Thoracic aorta (tissue), 2 donors: ENCODE data around the gene KLHL29. TPM values are rescaled to one million over a fixed set of nuclear protein-coding genes. Genes with fewer than 3 reads are reported as not detected.
A peak's percentile ranks its signal among the peaks of the same experiment; 100 is the strongest.

Experiments
- ATAC-seq: fragments of 150-250 bp; one replicate; pipeline ENCODE4 v1.8.0; 2017; ENCODE audit warnings: low read depth; ENCODE audit not compliant: insufficient number of reproducible peaks, low FRiP score
- DNase-seq: peaks from one replicate; pipeline ENCODE4 v3.0.0-alpha.2; 2020; ENCODE audit warnings: low spot score
- H3K27ac ChIP-seq, 2 donors: fragments of 200-600 bp; sonication (generic); 1 replicate in 1 of 2; 2 replicates in 1 of 2; pipeline ENCODE4 v1.5.1; 2016; ENCODE audit warnings: mild to moderate bottlenecking in 2 of 2, moderate library complexity in 2 of 2
- H3K27me3 ChIP-seq: fragments of 200-600 bp; sonication (generic); replicated peaks from 2 replicates; pipeline ENCODE4 v1.6.0; 2016; ENCODE audit warnings: mild to moderate bottlenecking; ENCODE audit not compliant: insufficient read depth
- H3K36me3 ChIP-seq: fragments of 200-600 bp; sonication (generic); one replicate; pipeline ENCODE4 v1.5.1; 2016
- H3K4me1 ChIP-seq, 2 donors: fragments of 200-600 bp; sonication (generic); 1 replicate in 1 of 2; 2 replicates in 1 of 2; pipeline versions ENCODE4 v1.5.1 to v1.6.0; 2016; ENCODE audit warnings: low read depth in 2 of 2, mild to moderate bottlenecking in 1 of 2; ENCODE audit not compliant: control insufficient read depth in 1 of 2
- H3K4me3 ChIP-seq: fragments of 200-600 bp; sonication (generic); 2 replicates; pipeline ENCODE4 v1.5.1; 2016; ENCODE audit warnings: mild to moderate bottlenecking
- H3K9me3 ChIP-seq: fragments of 200-600 bp; sonication (generic); 2 replicates; pipeline ENCODE4 v1.5.1; 2016
- total RNA-seq, 2 donors: library from RNA; depleted of rRNA; stranded (reverse); fragments of >200 nt; gene quantifications; one replicate each; pipeline versions ENCODE4 v1.1.0 to v1.2.3, GENCODE V29; 2016
- TF ChIP-seq, protein P1 (sequence below): fragments of 200-600 bp; sonication (generic); IDR thresholded peaks from one replicate; pipeline ENCODE4 v1.5.1; 2019; ENCODE audit warnings: antibody characterized with exemption

KLHL29 gene
- total RNA-seq, 2 donors from 2014 or later, result 18.5 to 24.4 TPM

DNA sequence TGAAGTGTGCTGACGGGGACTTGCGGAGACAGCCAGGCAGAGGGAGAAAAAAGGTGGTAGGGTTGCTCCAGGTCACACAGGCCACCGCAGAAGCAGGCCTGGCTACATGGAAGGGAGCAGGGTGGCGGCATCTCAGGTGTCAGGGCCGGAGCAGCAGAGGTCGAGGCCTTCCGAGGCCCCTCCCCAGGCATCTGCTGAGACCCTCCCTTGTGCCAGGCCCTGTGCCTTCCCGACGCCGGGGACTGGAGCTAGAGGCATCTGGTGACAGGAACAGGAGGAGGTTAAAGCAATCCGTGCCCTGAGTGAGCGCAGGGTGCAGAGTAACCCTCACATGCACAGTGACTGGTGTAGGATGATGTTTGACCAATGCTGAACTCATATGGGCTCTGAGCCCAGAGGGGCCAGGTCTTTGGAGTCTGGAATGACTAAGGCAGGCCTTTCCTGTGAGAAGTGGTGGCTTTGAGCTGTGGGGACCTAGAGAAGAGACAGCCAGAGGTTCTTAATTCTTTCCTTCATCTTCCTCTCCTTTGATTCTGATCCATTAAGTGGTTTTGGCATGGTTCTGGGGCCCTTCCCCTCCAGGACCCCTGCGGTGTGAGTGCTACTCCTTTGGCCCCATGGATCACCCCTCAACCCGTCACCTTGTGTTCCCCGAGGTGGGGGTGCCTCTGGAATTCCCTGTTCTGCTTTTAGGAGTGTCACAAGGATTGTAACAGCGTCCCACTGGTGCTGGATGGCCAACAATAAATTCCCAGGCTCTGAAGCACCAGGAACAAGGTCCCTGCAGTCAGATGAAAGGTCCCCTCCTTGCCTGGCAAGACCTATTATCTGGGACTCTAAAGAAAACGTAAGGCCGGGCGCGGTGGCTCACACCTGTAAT, 72.1 kb downstream of the KLHL29 start:
- Histone ChIP-seq H3K27me3 (no peaks in the 10 kb centered on the region), H3K36me3 (no peaks in the 10 kb centered on the region), H3K4me3 (no peak overlapping the region), H3K27ac (no peak overlapping the region), H3K9me3 (no peaks in the 10 kb centered on the region), H3K4me1 (no peaks in the 10 kb centered on the region)
- TF ChIP-seq, protein P1, sequence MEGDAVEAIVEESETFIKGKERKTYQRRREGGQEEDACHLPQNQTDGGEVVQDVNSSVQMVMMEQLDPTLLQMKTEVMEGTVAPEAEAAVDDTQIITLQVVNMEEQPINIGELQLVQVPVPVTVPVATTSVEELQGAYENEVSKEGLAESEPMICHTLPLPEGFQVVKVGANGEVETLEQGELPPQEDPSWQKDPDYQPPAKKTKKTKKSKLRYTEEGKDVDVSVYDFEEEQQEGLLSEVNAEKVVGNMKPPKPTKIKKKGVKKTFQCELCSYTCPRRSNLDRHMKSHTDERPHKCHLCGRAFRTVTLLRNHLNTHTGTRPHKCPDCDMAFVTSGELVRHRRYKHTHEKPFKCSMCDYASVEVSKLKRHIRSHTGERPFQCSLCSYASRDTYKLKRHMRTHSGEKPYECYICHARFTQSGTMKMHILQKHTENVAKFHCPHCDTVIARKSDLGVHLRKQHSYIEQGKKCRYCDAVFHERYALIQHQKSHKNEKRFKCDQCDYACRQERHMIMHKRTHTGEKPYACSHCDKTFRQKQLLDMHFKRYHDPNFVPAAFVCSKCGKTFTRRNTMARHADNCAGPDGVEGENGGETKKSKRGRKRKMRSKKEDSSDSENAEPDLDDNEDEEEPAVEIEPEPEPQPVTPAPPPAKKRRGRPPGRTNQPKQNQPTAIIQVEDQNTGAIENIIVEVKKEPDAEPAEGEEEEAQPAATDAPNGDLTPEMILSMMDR, result no peak
- DNase-seq (no peak), ATAC-seq (no peak)

DNA sequence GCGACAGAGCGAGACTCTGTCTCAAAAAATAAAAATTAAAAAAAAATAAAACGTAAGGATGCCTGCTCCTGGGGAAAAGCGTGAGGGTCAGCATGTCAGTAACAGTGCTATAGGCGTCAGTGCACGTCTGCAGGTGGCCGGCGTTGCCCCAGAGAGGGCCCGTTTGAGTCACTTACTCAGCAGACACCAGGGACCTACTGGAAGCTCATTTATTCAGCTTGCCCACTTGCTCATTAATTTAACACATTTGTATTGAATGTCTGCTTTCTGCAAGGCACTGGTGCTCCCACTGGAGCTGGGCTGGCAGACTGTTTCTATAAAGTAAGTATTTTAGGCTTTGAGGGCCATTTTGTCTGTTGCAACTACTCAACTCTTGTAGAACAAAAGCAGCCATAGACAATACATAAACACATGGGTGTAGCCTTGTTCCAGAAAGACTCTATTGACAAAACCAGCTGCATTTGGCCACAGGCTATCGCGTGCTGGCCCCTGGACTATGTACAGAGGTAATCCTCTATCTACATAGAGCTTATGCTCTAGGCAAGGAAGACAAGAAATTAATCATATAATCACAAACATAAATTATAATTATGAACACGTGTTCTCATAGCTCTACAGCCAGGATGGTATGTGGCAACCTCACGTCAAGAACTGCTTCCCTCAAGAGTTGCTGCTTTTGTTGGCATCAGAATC, 73.2 kb downstream of the KLHL29 start:
- no peaks in the 10 kb centered on the region for H3K4me1 ChIP-seq

DNA sequence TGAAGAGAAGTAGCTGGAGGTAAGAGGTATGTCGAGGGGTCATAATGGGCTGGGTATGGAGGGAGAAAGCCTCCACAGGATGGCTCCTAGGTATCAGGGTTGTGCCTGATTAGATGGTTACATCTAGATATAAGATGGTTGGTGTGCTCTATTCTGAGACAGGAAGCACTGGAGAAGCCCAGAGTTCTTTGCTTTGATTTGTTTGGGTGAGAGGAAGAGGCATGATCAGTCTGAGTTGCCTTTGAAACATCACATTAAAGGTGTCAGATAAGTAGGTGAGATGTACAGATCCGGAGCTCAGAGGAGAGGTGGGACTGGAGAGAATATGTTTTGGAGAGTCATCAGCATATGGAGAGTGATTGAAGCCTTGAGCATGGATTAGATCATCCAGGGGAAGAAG, 74.1 kb downstream of the KLHL29 start:
- H3K27me3 ChIP-seq, result no peaks in the 10 kb centered on the region
- no peaks in the 10 kb centered on the region for H3K36me3 ChIP-seq
- DNase-seq (no peak), ATAC-seq (no peak)
- H3K9me3 ChIP-seq, result no peaks in the 10 kb centered on the region
- no peaks in the 10 kb centered on the region for H3K4me1 ChIP-seq
- no peak overlapping the region for H3K4me3 ChIP-seq
- no peak overlapping the region for H3K27ac ChIP-seq
- TF ChIP-seq, protein P1, result no peak

More for the DNA sequence above, 73.2 kb downstream of the KLHL29 start:
- TF ChIP-seq, protein P1, result no peak
- no peak for ATAC-seq
- Histone ChIP-seq H3K36me3 (no peaks in the 10 kb centered on the region), H3K4me3 (no peak overlapping the region), H3K9me3 (no peaks in the 10 kb centered on the region), H3K27ac (no peak overlapping the region), H3K27me3 (no peaks in the 10 kb centered on the region)
- DNase-seq, result no peak

DNA sequence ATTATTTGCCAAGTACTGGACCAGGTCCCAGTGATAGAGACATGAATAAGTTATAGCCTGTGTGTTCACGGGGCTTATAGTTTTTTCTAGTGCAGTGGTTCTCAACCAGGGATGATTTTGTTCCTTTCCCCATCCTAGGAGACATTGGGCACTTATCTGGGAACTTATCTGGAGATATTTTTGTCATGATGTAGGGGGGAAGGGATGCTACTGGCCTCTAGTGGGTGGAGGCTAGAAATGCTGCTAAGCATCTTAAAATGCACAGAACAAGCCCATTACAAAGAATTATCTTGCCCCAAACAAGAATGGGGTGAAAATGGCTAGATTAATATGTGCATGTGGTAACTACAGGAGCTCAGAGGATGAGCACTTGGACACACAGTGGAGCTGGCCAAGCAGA, 75.2 kb downstream of the KLHL29 start:
- Histone ChIP-seq H3K27ac (no peak overlapping the region), H3K4me1 (no peaks in the 10 kb centered on the region), H3K9me3 (no peaks in the 10 kb centered on the region), H3K27me3 (no peaks in the 10 kb centered on the region), H3K36me3 (no peaks in the 10 kb centered on the region), H3K4me3 (no peak overlapping the region)
- ATAC-seq (no peak), DNase-seq (no peak)
- TF ChIP-seq, protein P1, result peak; percentile 32

DNA sequence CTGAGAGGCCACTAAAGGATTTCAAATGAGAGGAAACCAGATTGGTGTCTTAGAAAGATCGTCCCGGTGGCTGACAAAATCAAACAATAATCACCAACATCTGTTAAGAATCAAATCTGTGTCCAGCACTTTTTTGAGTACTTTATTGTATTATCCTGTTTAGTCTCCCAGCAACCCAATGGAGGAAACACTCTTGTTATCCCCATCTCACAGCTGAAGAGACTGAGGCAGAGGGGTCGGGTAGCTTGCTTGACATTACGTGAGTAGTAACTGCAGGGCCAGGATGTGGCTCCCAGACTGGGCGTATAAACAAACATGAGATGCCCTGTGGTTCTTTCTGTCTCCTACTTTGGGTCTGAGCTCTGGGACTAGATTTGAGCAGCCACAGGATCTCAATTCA, 76.0 kb downstream of the KLHL29 start:
- DNase-seq (no peak), ATAC-seq (no peak)
- Histone ChIP-seq H3K4me3 (no peak overlapping the region), H3K36me3 (no peaks in the 10 kb centered on the region), H3K4me1 (no peaks in the 10 kb centered on the region), H3K27ac (no peak overlapping the region), H3K9me3 (no peaks in the 10 kb centered on the region), H3K27me3 (no peaks in the 10 kb centered on the region)
- TF ChIP-seq, protein P1, result no peak
